Activated CD8-positive, alpha-beta memory T cell treated with anti-CD3 and anti-CD28 coated beads for 24 hours (primary cell): Measurements from ENCODE around the gene HOMER1.

Source experiments
- DNase-seq: peaks from one replicate; pipeline ENCODE4 v3.0.0-alpha.2; 2020

HOMER1 gene

GRCh38 chr5:79488058-79488457 lies 25.9 kb downstream of the HOMER1 start:
- no peak for DNase-seq

- DNase-seq = no peak
Measured at GRCh38 chr5:79487251-79487650, 26.7 kb downstream of the HOMER1 start.

- no peak for DNase-seq
Measured at GRCh38 chr5:79486116-79486515, 27.8 kb downstream of the HOMER1 start.

GRCh38 chr5:79484731-79485130 lies 29.2 kb downstream of the HOMER1 start:
- DNase-seq = no peak

- DNase-seq = no peak
Measured at GRCh38 chr5:79481574-79481973, 32.4 kb downstream of the HOMER1 start.

- DNase-seq = no peak
Measured at GRCh38 chr5:79480991-79481390, 32.9 kb downstream of the HOMER1 start.

- no peak for DNase-seq
Measured at GRCh38 chr5:79475152-79475466, 38.8 kb downstream of the HOMER1 start.

- DNase-seq = no peak
Measured at GRCh38 chr5:79474367-79475151, 39.4 kb downstream of the HOMER1 start.

- DNase-seq = no peak
Measured at GRCh38 chr5:79471556-79471955, 42.4 kb downstream of the HOMER1 start.

GRCh38 chr5:79464695-79465332 lies 49.1 kb downstream of the HOMER1 start:
- DNase-seq = no peak

GRCh38 chr5:79464278-79464677 lies 49.7 kb downstream of the HOMER1 start:
- DNase-seq = no peak

GRCh38 chr5:79459626-79460025 lies 54.3 kb downstream of the HOMER1 start:
- DNase-seq = no peak

- DNase-seq = no peak
Measured at GRCh38 chr5:79456890-79457583, 56.9 kb downstream of the HOMER1 start.

- DNase-seq = no peak
Measured at GRCh38 chr5:79456400-79456799, 57.5 kb downstream of the HOMER1 start.

- no peak for DNase-seq
Measured at GRCh38 chr5:79454043-79454442, 59.9 kb downstream of the HOMER1 start.

GRCh38 chr5:79448336-79448735 lies 65.6 kb downstream of the HOMER1 start:
- DNase-seq = no peak

GRCh38 chr5:79436821-79437220 lies 77.1 kb downstream of the HOMER1 start:
- DNase-seq = no peak

- DNase-seq = no peak
Measured at GRCh38 chr5:79436224-79436623, 77.7 kb downstream of the HOMER1 start.

- no peak for DNase-seq
Measured at GRCh38 chr5:79430196-79430595, 83.7 kb downstream of the HOMER1 start.

GRCh38 chr5:79423296-79423695 lies 90.6 kb downstream of the HOMER1 start:
- DNase-seq = no peak

GRCh38 chr5:79420248-79420647 lies 93.7 kb downstream of the HOMER1 start:
- no peak for DNase-seq

- DNase-seq = no peak
Measured at GRCh38 chr5:79418276-79418675, 95.7 kb downstream of the HOMER1 start.

- DNase-seq = no peak
Measured at GRCh38 chr5:79417495-79417894, 96.4 kb downstream of the HOMER1 start.

- DNase-seq = no peak
Measured at GRCh38 chr5:79416499-79416898, 97.4 kb downstream of the HOMER1 start.
